Measurements from ENCODE around the gene LRP2.

LRP2 gene

DNA sequence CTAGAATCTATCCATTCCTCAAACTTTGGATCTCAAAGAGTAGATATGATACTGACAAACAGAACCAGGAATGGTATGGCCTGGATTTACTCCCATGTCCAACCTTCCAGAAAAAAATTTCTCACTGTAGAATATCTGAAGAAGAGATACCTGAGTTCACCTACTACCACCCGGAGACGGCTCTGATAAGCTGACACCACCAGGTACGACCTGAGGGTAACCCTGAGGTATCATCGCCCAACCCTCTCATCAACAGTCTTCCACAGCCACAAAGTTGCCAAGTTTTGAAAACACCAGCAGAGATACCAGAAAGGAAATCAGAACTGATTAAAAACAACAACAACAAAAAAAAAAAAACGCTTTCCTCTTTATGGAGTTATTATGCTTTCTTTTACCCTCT lies 102.9 kb downstream of the LRP2 start:
- TF ChIP-seq, protein P1, sequence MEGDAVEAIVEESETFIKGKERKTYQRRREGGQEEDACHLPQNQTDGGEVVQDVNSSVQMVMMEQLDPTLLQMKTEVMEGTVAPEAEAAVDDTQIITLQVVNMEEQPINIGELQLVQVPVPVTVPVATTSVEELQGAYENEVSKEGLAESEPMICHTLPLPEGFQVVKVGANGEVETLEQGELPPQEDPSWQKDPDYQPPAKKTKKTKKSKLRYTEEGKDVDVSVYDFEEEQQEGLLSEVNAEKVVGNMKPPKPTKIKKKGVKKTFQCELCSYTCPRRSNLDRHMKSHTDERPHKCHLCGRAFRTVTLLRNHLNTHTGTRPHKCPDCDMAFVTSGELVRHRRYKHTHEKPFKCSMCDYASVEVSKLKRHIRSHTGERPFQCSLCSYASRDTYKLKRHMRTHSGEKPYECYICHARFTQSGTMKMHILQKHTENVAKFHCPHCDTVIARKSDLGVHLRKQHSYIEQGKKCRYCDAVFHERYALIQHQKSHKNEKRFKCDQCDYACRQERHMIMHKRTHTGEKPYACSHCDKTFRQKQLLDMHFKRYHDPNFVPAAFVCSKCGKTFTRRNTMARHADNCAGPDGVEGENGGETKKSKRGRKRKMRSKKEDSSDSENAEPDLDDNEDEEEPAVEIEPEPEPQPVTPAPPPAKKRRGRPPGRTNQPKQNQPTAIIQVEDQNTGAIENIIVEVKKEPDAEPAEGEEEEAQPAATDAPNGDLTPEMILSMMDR (IDR thresholded peaks at IDR 0.05): no peak
- H3K4me1 Mint-ChIP-seq: no peaks in the 10 kb centered on the region
- H3K27ac Mint-ChIP-seq: no peak overlapping the region
- H3K4me3 Mint-ChIP-seq: no peak overlapping the region
- no peaks in the 10 kb centered on the region for H3K9me3 Mint-ChIP-seq
- no peaks in the 10 kb centered on the region for H3K36me3 Mint-ChIP-seq (ENCODE audit: low read depth)
- peaks cover 5% of the 10 kb centered on the region for H3K27me3 Mint-ChIP-seq (ENCODE audit: low read depth, poor library complexity)
- DNase-seq: no peak

- H3K9me3 Mint-ChIP-seq: no peaks in the 10 kb centered on the region
- TF ChIP-seq, protein P1 (IDR thresholded peaks at IDR 0.05): no peak
- H3K4me3 Mint-ChIP-seq: no peak overlapping the region
- no peak overlapping the region for H3K27ac Mint-ChIP-seq
- H3K27me3 Mint-ChIP-seq (ENCODE audit: low read depth, poor library complexity): peaks cover 4% of the 10 kb centered on the region
- H3K36me3 Mint-ChIP-seq (ENCODE audit: low read depth): no peaks in the 10 kb centered on the region
- DNase-seq: no peak
- no peaks in the 10 kb centered on the region for H3K4me1 Mint-ChIP-seq
These were observed 104.2 kb downstream of the LRP2 start for GRCh38 chr2:169258045-169258601.

DNA sequence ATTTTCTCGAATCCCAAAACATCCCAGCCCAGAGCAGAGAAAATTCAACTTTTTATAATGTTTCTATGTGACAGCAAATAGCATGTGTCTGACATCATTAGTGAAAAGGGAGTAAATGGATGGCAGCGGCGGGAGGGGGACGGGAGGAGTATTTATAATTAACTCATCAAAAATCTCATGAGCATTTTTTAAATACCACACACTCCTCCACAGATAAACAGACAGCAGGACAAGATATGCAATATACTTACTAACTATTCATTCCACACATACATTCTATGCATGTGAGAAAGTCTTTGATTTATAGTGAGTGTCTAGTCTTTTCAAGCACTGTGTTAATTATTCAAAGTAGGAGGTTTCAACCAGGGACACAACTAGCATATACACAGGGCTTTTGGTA lies 107.6 kb downstream of the LRP2 start:
- no peak overlapping the region for H3K27ac Mint-ChIP-seq
- DNase-seq: no peak
- no peaks in the 10 kb centered on the region for H3K36me3 Mint-ChIP-seq (ENCODE audit: low read depth)
- no peak overlapping the region for H3K4me3 Mint-ChIP-seq
- peaks cover 4% of the 10 kb centered on the region for H3K27me3 Mint-ChIP-seq (ENCODE audit: low read depth, poor library complexity)
- no peaks in the 10 kb centered on the region for H3K4me1 Mint-ChIP-seq
- no peaks in the 10 kb centered on the region for H3K9me3 Mint-ChIP-seq
- TF ChIP-seq, protein P1 (IDR thresholded peaks at IDR 0.05): no peak

DNA sequence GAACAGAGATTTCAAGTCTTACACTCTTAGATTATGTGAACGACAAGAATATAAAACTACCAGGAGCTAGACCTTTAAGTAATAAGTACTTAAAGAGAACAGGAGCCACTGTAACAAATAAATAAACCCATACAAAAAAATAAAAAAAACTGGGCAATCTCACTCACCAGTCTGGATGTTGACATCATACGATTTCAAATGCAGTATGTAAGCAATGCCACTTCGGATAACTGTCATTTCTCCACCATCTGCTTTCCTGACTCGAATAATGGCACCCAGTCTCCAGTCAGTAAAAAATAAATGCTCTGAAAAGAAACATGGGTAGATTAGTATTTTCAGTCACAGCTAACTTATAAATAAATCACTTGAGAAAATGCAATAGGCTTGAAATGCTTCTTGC lies 115.1 kb downstream of the LRP2 start:
- Mint-ChIP-seq H3K36me3 (ENCODE audit: low read depth) (peaks cover 4% of the 10 kb centered on the region), H3K4me1 (peaks cover 5% of the 10 kb centered on the region), H3K27me3 (ENCODE audit: low read depth, poor library complexity) (peaks cover 3% of the 10 kb centered on the region), H3K9me3 (peaks cover 9% of the 10 kb centered on the region), H3K4me3 (no peak overlapping the region), H3K27ac (no peak overlapping the region)
- TF ChIP-seq, protein P1 (IDR thresholded peaks at IDR 0.05): no peak
- no peak for DNase-seq

- Mint-ChIP-seq H3K36me3 (ENCODE audit: low read depth) (no peaks in the 10 kb centered on the region), H3K9me3 (no peaks in the 10 kb centered on the region), H3K4me1 (no peaks in the 10 kb centered on the region), H3K27me3 (ENCODE audit: low read depth, poor library complexity) (peaks cover 3% of the 10 kb centered on the region), H3K27ac (no peak overlapping the region), H3K4me3 (no peak overlapping the region)
- DNase-seq: no peak
- TF ChIP-seq, protein P1 (IDR thresholded peaks at IDR 0.05): no peak
These were observed 121.9 kb downstream of the LRP2 start for GRCh38 chr2:169240405-169240804.

- Mint-ChIP-seq H3K9me3 (no peaks in the 10 kb centered on the region), H3K4me1 (no peaks in the 10 kb centered on the region), H3K27ac (no peak overlapping the region), H3K36me3 (ENCODE audit: low read depth) (no peaks in the 10 kb centered on the region), H3K4me3 (no peak overlapping the region), H3K27me3 (ENCODE audit: low read depth, poor library complexity) (no peaks in the 10 kb centered on the region)
- TF ChIP-seq, protein P1 (IDR thresholded peaks at IDR 0.05): no peak
- no peak for DNase-seq
These were observed 124.4 kb downstream of the LRP2 start for GRCh38 chr2:169237939-169238338.
